Smooth muscle cell (in vitro differentiated cells): Measurements from ENCODE around the gene BCDIN3D. TPM values are rescaled to one million over a fixed set of nuclear protein-coding genes. Genes with fewer than 3 reads are reported as not detected.

Experiments used
- DNase-seq: peaks from one replicate; lab custom pipeline; 2025; ENCODE audit not compliant: unreplicated experiment; lab: John Stamatoyannopoulos, UW
- H2AFZ ChIP-seq: fragments of 200-600 bp; sonication (generic); 2 replicates; pipeline ENCODE4 v1.6.0; 2016; ENCODE audit warnings: antibody characterized with exemption, low read depth, mild to moderate bottlenecking
- H3F3A ChIP-seq: fragments of 200-600 bp; sonication (generic); 2 replicates; pipeline ENCODE4 v1.6.0; 2017; ENCODE audit warnings: antibody characterized with exemption, low read depth
- H3K27ac ChIP-seq: fragments of 200-600 bp; sonication (generic); 2 replicates; pipeline ENCODE4 v1.5.1; 2016; ENCODE audit warnings: low read depth, mild to moderate bottlenecking
- H3K27me3 ChIP-seq: fragments of 200-600 bp; sonication (generic); 2 replicates; pipeline ENCODE4 v1.6.1; 2016; ENCODE audit warnings: low read depth, mild to moderate bottlenecking
- H3K36me3 ChIP-seq: fragments of 200-600 bp; sonication (generic); 2 replicates; pipeline ENCODE4 v1.5.1; 2016; ENCODE audit warnings: low read depth
- H3K4me1 ChIP-seq: fragments of 200-600 bp; sonication (generic); 2 replicates; pipeline ENCODE4 v1.5.1; 2016; ENCODE audit warnings: low read depth
- H3K4me2 ChIP-seq: fragments of 200-600 bp; sonication (generic); 2 replicates; pipeline ENCODE4 v1.6.0; 2016; ENCODE audit warnings: mild to moderate bottlenecking
- H3K4me3 ChIP-seq: fragments of 200-600 bp; sonication (generic); 2 replicates; pipeline ENCODE4 v1.5.1; 2016; ENCODE audit warnings: mild to moderate bottlenecking
- H3K79me2 ChIP-seq: fragments of 200-600 bp; sonication (generic); 2 replicates; pipeline ENCODE4 v1.6.0; 2016; ENCODE audit warnings: low read depth, mild to moderate bottlenecking
- H3K9ac ChIP-seq: fragments of 200-600 bp; sonication (generic); 2 replicates; pipeline ENCODE4 v1.6.0; 2016; ENCODE audit warnings: low read depth
- H3K9me3 ChIP-seq: fragments of 200-600 bp; sonication (generic); replicated peaks from 2 replicates; pipeline ENCODE4 v1.5.1; 2016; ENCODE audit warnings: low read depth
- H4K20me1 ChIP-seq: fragments of 200-600 bp; sonication (generic); 2 replicates; pipeline ENCODE4 v1.6.0; 2016; ENCODE audit warnings: low read depth
- CTCF ChIP-seq: fragments of 200-600 bp; sonication (generic); IDR thresholded peaks from 2 replicates; pipeline ENCODE4 v1.5.1; 2017; ENCODE audit warnings: borderline replicate concordance, mild to moderate bottlenecking, antibody characterized with exemption; ENCODE audit not compliant: insufficient read depth, poor library complexity, severe bottlenecking
- WGBS: methylation state at CpG from one replicate; pipeline ENCODE4 v1.1.7; 2016; ENCODE audit warnings: low lambda C conversion rate; 5-methylcytosine and 5-hydroxymethylcytosine counted together
- polyA plus RNA-seq: library from polyadenylated mRNA; unstranded; fragments of >200 nt; fragmentation: Nextera tagmentation; extraction: Ambion mirVana; gene quantifications from 2 replicates; pipeline ENCODE4 v1.2.1, GENCODE V29; 2016
- total RNA-seq: library from RNA; depleted of rRNA; stranded (reverse); fragments of >200 nt; gene quantifications from 2 replicates; pipeline ENCODE4 v1.2.3, GENCODE V29; 2014

BCDIN3D gene
- total and polyA plus RNA-seq, 2 experiments from 2014 or later = 2.9 to 3.4 TPM

- TF ChIP-seq CTCF = no peak
- Histone ChIP-seq H3K36me3 (no peaks in the 10 kb centered on the region), H3K4me3 (peak within 1 kb of the TSS; percentile 72), H3K27me3 (no peaks in the 10 kb centered on the region), H3K9me3 (no peaks in the 10 kb centered on the region), H3K4me1 (peaks cover 38% of the 10 kb centered on the region), H2AFZ (peak within 1 kb of the TSS; percentile 84), H3K4me2 (peak within 1 kb of the TSS; percentile 88), H3K27ac (peak within 1 kb of the TSS; percentile 80), H4K20me1 (no peaks in the 10 kb centered on the region), H3F3A (peaks cover 9% of the 10 kb centered on the region), H3K9ac (peak within 1 kb of the TSS; percentile 81), H3K79me2 (no peaks in the 10 kb centered on the region)
- WGBS = under 1% methylated on average over 35 of the region's 61 CpGs
- peak; percentile 95 for DNase-seq
Observed at GRCh38 chr12:49828133-49829091, 14.5 kb downstream of the BCDIN3D start, which contains the start of gene NCKAP5L. NCKAP5L (minus strand) TSS chr12:49828413; CDS start chr12:49804044, 24,369 bp downstream.

GRCh38 chr12:49827401-49828099, 15.4 kb downstream of the BCDIN3D start:
- Histone ChIP-seq H2AFZ (no peak overlapping the region), H3K9me3 (no peaks in the 10 kb centered on the region), H3K36me3 (no peaks in the 10 kb centered on the region), H3K4me3 (peak overlapping the region; percentile 72), H3K4me1 (peaks cover 38% of the 10 kb centered on the region), H3K4me2 (peak overlapping the region; percentile 88), H3K9ac (peak overlapping the region; percentile 81), H3K27me3 (no peaks in the 10 kb centered on the region), H3K79me2 (no peaks in the 10 kb centered on the region), H3K27ac (peak overlapping the region; percentile 80), H4K20me1 (no peaks in the 10 kb centered on the region), H3F3A (peaks cover 9% of the 10 kb centered on the region)
- peak; percentile 75 for DNase-seq
- WGBS = under 1% methylated on average over 34 of the region's 38 CpGs
- no peak for TF ChIP-seq CTCF

GRCh38 chr12:49827051-49827400, 15.9 kb downstream of the BCDIN3D start:
- Histone ChIP-seq H3K4me2 (peak overlapping the region; percentile 88), H3K4me3 (peak overlapping the region; percentile 72), H3K4me1 (peaks cover 38% of the 10 kb centered on the region), H3K79me2 (no peaks in the 10 kb centered on the region), H3F3A (peaks cover 9% of the 10 kb centered on the region), H2AFZ (no peak overlapping the region), H3K36me3 (no peaks in the 10 kb centered on the region), H3K27ac (peak overlapping the region; percentile 80), H3K9ac (peak overlapping the region; percentile 81), H3K27me3 (no peaks in the 10 kb centered on the region), H4K20me1 (no peaks in the 10 kb centered on the region), H3K9me3 (no peaks in the 10 kb centered on the region)
- TF ChIP-seq CTCF = no peak
- 46% methylated on average over 6 of the region's 6 CpGs for WGBS
- DNase-seq = no peak
